Calu3 (cell line): ENCODE data around the gene SPHK2. TPM values are rescaled to one million over a fixed set of nuclear protein-coding genes. Genes with fewer than 3 reads are reported as not detected.

ENCODE experiments used
- BruUV-seq: library from RNA; stranded (reverse); fragments of 400-500 nt; replicated peaks from 2 replicates; lab custom pipeline; 2021; lab: Mats Ljungman, UMichigan
- CTCF ChIA-PET: fragments of 300-600 bp; sonication (Branson Sonifier 250); formaldehyde crosslinking; loops from one replicate; lab custom pipeline; 2022; ENCODE audit warnings: antibody characterized with exemption; lab: Charles Lee
- DNase-seq: peaks from one replicate; pipeline ENCODE4 v3.0.0; 2022
- H3K27ac Mint-ChIP-seq: one replicate; pipeline ENCODE4 v1.8.0; 2022; ENCODE audit warnings: mixed read lengths; ENCODE audit not compliant: unreplicated experiment
- H3K27me3 Mint-ChIP-seq: one replicate; pipeline ENCODE4 v1.8.0; 2022; ENCODE audit warnings: mixed read lengths; ENCODE audit not compliant: unreplicated experiment
- H3K36me3 Mint-ChIP-seq: one replicate; pipeline ENCODE4 v1.8.0; 2022; ENCODE audit warnings: mild to moderate bottlenecking, moderate library complexity, mixed read lengths; ENCODE audit not compliant: insufficient read depth, unreplicated experiment
- H3K4me1 Mint-ChIP-seq: one replicate; pipeline ENCODE4 v1.8.0; 2022; ENCODE audit warnings: mild to moderate bottlenecking, low read depth, mixed read lengths; ENCODE audit not compliant: unreplicated experiment
- H3K4me3 Mint-ChIP-seq: one replicate; pipeline ENCODE4 v1.8.0; 2022; ENCODE audit warnings: mild to moderate bottlenecking, low read depth, moderate library complexity, mixed read lengths; ENCODE audit not compliant: unreplicated experiment
- H3K9me3 Mint-ChIP-seq: one replicate; pipeline ENCODE4 v1.8.0; 2022; ENCODE audit warnings: low read depth, mixed read lengths; ENCODE audit not compliant: unreplicated experiment
- CTCF ChIP-seq: fragments of 200-600 bp; IDR thresholded peaks from one replicate; pipeline ENCODE4 v1.8.0; 2022; ENCODE audit warnings: antibody characterized with exemption; ENCODE audit not compliant: unreplicated experiment
- intact Hi-C: fragments of 100-400 bp; cut with micrococcal nuclease; formaldehyde crosslinking; loops from one replicate; pipeline ENCODE4 v1.10.0; 2022; ENCODE audit not compliant: unreplicated experiment
- total RNA-seq: library from RNA; stranded (reverse); gene quantifications from 2 replicates; pipeline ENCODE4 v1.2.3, GENCODE V29; 2022

SPHK2 gene
- total RNA-seq, 1 experiment from 2014 or later = 24.2 TPM

GRCh38 chr19:48637948-48638830 lies 18.9 kb downstream of the SPHK2 start:
- DNase-seq = peak; percentile 64
- peaks cover 35% of the 10 kb centered on the region for H3K4me1 Mint-ChIP-seq
- no peak for TF ChIP-seq CTCF
- peak overlapping the region; percentile 80 for H3K27ac Mint-ChIP-seq
- peaks cover 53% of the 10 kb centered on the region for H3K27me3 Mint-ChIP-seq
- H3K9me3 Mint-ChIP-seq = peaks cover 3% of the 10 kb centered on the region
- H3K36me3 Mint-ChIP-seq = peaks cover 51% of the 10 kb centered on the region
- CTCF ChIA-PET = interaction anchor here (0.6 to 1.0 kb wide), 2 partner anchors 8 to 12 kb away, joined by 3 to 4 read pairs; partner anchors contain the start of gene CA11
- BruUV-seq = no TSS peak
- intact Hi-C loops = loop anchor here (5.0 kb wide), 1 partner anchor 329 kb away; the partner anchor contains the start of gene FTL
- peak overlapping the region; percentile 70 for H3K4me3 Mint-ChIP-seq

GRCh38 chr19:48638831-48639381 lies 19.6 kb downstream of the SPHK2 start:
- peaks cover 3% of the 10 kb centered on the region for H3K9me3 Mint-ChIP-seq

GRCh38 chr19:48639483-48640375 lies 20.4 kb downstream of the SPHK2 start:
- BruUV-seq = no TSS peak
- peaks cover 58% of the 10 kb centered on the region for H3K27me3 Mint-ChIP-seq
- intact Hi-C loops = loop anchor here (5.0 kb wide), 1 partner anchor 328 kb away; the partner anchor contains the start of gene FTL
- CTCF ChIA-PET = interaction anchor here (0.6 to 0.7 kb wide), 3 partner anchors 23 to 137 kb away, joined by 3 to 4 read pairs (median 4); no protein-coding TSS in a partner anchor
- peaks cover 35% of the 10 kb centered on the region for H3K4me1 Mint-ChIP-seq
- H3K36me3 Mint-ChIP-seq = peaks cover 45% of the 10 kb centered on the region
- DNase-seq = no peak
- peak overlapping the region; percentile 80 for H3K27ac Mint-ChIP-seq
- H3K9me3 Mint-ChIP-seq = peaks cover 3% of the 10 kb centered on the region
- TF ChIP-seq CTCF = no peak
- H3K4me3 Mint-ChIP-seq = peak overlapping the region; percentile 70

More at GRCh38 chr19:48638831-48639381, 19.6 kb downstream of the SPHK2 start:
- Mint-ChIP-seq H3K27me3 (peaks cover 58% of the 10 kb centered on the region), H3K27ac (peak overlapping the region; percentile 80), H3K36me3 (peaks cover 51% of the 10 kb centered on the region), H3K4me3 (peak overlapping the region; percentile 70), H3K4me1 (peaks cover 35% of the 10 kb centered on the region)
- BruUV-seq = no TSS peak
- intact Hi-C loops = loop anchor here (5.0 kb wide), 1 partner anchor 328 kb away; the partner anchor contains the start of gene FTL
- DNase-seq = no peak
- no peak for TF ChIP-seq CTCF
- CTCF ChIA-PET = interaction anchor here (0.6 kb wide), 2 partner anchors 100 to 137 kb away, joined by 3 to 4 read pairs; no protein-coding TSS in a partner anchor

- no peak for DNase-seq
- H3K27me3 Mint-ChIP-seq = peaks cover 77% of the 10 kb centered on the region
- H3K36me3 Mint-ChIP-seq = peaks cover 29% of the 10 kb centered on the region
- no peak overlapping the region for H3K27ac Mint-ChIP-seq
- no TSS peak for BruUV-seq
- peaks cover 3% of the 10 kb centered on the region for H3K9me3 Mint-ChIP-seq
- H3K4me1 Mint-ChIP-seq = peaks cover 41% of the 10 kb centered on the region
- intact Hi-C loops = no loop called here
- no peak for TF ChIP-seq CTCF
- H3K4me3 Mint-ChIP-seq = no peak overlapping the region
- CTCF ChIA-PET = interaction anchor here (0.6 to 1.1 kb wide), 3 partner anchors 13 to 69 kb away, joined by 3 to 8 read pairs (median 4); no protein-coding TSS in a partner anchor
Observed at GRCh38 chr19:48641850-48642249, 22.5 kb downstream of the SPHK2 start.
